Measurements from ENCODE around the gene ECT2.

DNA sequence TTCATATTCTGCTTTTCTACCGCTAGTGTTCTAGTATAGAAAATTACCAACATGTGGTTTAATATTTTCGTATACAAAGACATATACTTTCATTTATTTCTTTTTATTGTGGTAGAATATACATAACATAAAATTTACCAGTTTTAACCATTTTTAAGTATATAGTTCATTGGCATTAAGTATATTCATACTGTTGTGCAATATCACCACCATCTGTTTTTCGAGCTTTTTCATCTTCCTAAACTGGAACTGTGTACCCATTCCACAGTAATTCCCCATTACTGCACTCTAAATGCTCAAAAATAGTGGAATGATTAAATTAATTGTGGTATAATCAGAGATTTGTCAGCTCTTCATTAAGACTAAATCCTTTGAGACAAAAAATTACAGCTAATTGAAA is 62.9 kb downstream of the ECT2 start:
- TF ChIP-seq CTCF (IDR thresholded peaks at IDR 0.05): no peak
- no peak for TF ChIP-seq POLR2A (IDR thresholded peaks at IDR 0.05)
- no peak for TF ChIP-seq POLR2AphosphoS5 (IDR thresholded peaks at IDR 0.05)
- no peak for TF ChIP-seq EP300 (IDR thresholded peaks at IDR 0.05)
